Kidney (tissue), 14 donors: ENCODE data around the gene MRPS2. TPM values are rescaled to one million over a fixed set of nuclear protein-coding genes. Genes with fewer than 3 reads are reported as not detected.

Source experiments
- DNase-seq, 5 donors: peaks; one replicate each; pipeline ENCODE4 v3.0.0-alpha.2; 2013 to 2020
- FAIRE-seq: peaks from 2 replicates; lab custom pipeline; 2012; peaks lifted over from hg19 to GRCh38; lab: Jason Lieb, UNC
- H3K27ac ChIP-seq, 2 donors: one replicate each; pipeline ENCODE4 v1.7.0; 2013; ENCODE audit warnings: low read depth in 2 of 2, low read length in 2 of 2, inconsistent platforms in 1 of 2
- H3K27me3 ChIP-seq: one replicate; pipeline ENCODE4 v1.7.1; 2013; ENCODE audit warnings: low read length, inconsistent platforms; ENCODE audit not compliant: control insufficient read depth, insufficient read depth
- H3K36me3 ChIP-seq, 3 donors: one replicate each; pipeline versions ENCODE4 v1.7.0 to v1.7.1; 2013; ENCODE audit warnings: low read length in 3 of 3, control low read depth in 1 of 3, inconsistent platforms in 1 of 3; ENCODE audit not compliant: insufficient read depth in 3 of 3, control insufficient read depth in 2 of 3
- H3K4me1 ChIP-seq, 3 donors: one replicate each; pipeline versions ENCODE4 v1.7.0 to v1.7.1; 2013; ENCODE audit warnings: low read length in 3 of 3, inconsistent platforms in 1 of 3, low read depth in 1 of 3; ENCODE audit not compliant: control insufficient read depth in 2 of 3, insufficient read depth in 2 of 3
- H3K4me3 ChIP-seq, 3 donors: one replicate each; pipeline versions ENCODE4 v1.7.0 to v1.8.1; 2013; ENCODE audit warnings: low read length in 3 of 3, control low read depth in 1 of 3, inconsistent platforms in 1 of 3
- H3K9ac ChIP-seq, 3 donors: one replicate each; pipeline versions ENCODE4 v1.7.0 to v1.7.1; 2013; ENCODE audit warnings: low read length in 3 of 3, control low read depth in 1 of 3, inconsistent platforms in 1 of 3
- H3K9me3 ChIP-seq, 3 donors: one replicate each; pipeline versions ENCODE4 v1.7.0 to v1.7.1; 2013; ENCODE audit warnings: low read length in 3 of 3, control low read depth in 1 of 3, inconsistent platforms in 1 of 3; ENCODE audit not compliant: control insufficient read depth in 2 of 3, insufficient read depth in 1 of 3
- intact Hi-C: fragments of 100-400 bp; cut with DNase I; formaldehyde crosslinking; loops from one replicate; pipeline ENCODE4 v1.11.1; 2022
- polyA plus RNA-seq: library from polyadenylated mRNA; stranded (reverse); fragments of 350-450 nt; fragmentation: Illumina TruSeq; extraction: RNeasy Lipid Tissue Mini Kit (QIAGEN cat#74804); gene quantifications from one replicate; pipeline ENCODE4 v1.2.3, GENCODE V29; 2014; ENCODE audit warnings: low read depth, low replicate concordance; ENCODE audit not compliant: insufficient read depth
- total RNA-seq: library from RNA; stranded (reverse); fragmentation: NEBNext Ultra II Directional; extraction: Animal tissue kit (Norgen Biotek cat#: 25700); gene quantifications from one replicate; pipeline ENCODE4 v1.2.1, GENCODE V29; 2021
- TF ChIP-seq, protein P1 (sequence below): IDR thresholded peaks from 3 replicates; pipeline ENCODE4 v1.5.1; 2012; ENCODE audit warnings: mild to moderate bottlenecking, moderate library complexity, borderline replicate concordance; ENCODE audit not compliant: insufficient read depth; ENCODE audit errors: extremely low read depth
- donor health status: control.
- donor health status: control.
- donor health status: control.
- donor health status: control.
- donor health status: control.
- donor health status: DM: yes; HTN: yes; CAD: no.
- donor health status: Normal renal cell carcinoma (clear cell type).

Gene MRPS2
- total and polyA plus RNA-seq, 2 donors from 2014 or later: 29.1 to 92.7 TPM

DNA sequence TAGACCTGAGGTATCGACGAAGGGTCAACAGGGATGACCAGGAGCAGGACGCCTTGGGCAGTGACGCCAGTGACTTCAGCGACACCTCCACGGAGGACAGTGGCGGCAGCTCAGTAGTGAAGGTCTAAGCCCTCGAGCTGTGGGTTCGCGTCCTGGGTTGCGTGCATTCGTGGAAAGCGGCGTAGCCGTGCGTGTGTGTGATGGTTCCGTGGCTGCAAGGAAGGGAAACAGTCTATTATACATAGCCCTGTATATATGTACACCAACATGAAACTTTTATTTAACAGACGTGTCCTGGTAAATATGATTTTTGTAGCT lies 12.5 kb upstream of the MRPS2 start:
- Histone ChIP-seq H3K9ac (no peak overlapping the region), H3K27ac (no peak overlapping the region), H3K4me1 (peaks cover 0 to 8% (median 0%) of the 10 kb centered on the region in 3 donors), H3K4me3 (no peak overlapping the region), H3K9me3 (no peaks in the 10 kb centered on the region), H3K27me3 (no peaks in the 10 kb centered on the region), H3K36me3 (peaks cover 0 to 16% (median 6%) of the 10 kb centered on the region in 3 donors)
- FAIRE-seq (no peak), DNase-seq (peak in 1 of 5 donors; percentile 60)
- TF ChIP-seq, protein P1, sequence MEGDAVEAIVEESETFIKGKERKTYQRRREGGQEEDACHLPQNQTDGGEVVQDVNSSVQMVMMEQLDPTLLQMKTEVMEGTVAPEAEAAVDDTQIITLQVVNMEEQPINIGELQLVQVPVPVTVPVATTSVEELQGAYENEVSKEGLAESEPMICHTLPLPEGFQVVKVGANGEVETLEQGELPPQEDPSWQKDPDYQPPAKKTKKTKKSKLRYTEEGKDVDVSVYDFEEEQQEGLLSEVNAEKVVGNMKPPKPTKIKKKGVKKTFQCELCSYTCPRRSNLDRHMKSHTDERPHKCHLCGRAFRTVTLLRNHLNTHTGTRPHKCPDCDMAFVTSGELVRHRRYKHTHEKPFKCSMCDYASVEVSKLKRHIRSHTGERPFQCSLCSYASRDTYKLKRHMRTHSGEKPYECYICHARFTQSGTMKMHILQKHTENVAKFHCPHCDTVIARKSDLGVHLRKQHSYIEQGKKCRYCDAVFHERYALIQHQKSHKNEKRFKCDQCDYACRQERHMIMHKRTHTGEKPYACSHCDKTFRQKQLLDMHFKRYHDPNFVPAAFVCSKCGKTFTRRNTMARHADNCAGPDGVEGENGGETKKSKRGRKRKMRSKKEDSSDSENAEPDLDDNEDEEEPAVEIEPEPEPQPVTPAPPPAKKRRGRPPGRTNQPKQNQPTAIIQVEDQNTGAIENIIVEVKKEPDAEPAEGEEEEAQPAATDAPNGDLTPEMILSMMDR: no peak
- intact Hi-C loops: no loop called here

DNA sequence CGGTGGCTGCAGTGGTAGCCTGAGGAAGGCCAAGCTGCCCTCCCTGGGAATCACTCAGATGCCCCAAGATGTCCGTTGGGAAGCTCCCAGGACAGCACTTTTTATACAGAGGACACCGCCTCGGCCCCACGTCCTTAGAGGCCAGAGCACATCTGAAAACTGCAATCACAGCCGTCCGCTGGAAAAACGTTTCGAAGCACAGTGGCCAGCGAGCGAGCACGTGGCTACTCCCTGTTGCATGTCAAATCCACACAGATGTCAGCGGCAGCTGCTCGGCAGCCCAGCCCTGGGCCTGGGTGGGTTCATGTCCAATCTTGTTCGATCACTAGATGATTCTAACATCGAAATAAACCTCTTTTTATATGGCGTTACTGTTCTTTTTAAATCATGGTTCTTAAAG lies 12.0 kb upstream of the MRPS2 start:
- FAIRE-seq (no peak), DNase-seq (peak in 1 of 5 donors; percentile 45)
- peaks cover 0 to 8% (median 0%) of the 10 kb centered on the region in 3 donors for H3K4me1 ChIP-seq
- intact Hi-C loops: no loop called here
- no peak overlapping the region for H3K4me3 ChIP-seq
- H3K9ac ChIP-seq: no peak overlapping the region
- no peak overlapping the region for H3K27ac ChIP-seq
- H3K27me3 ChIP-seq: no peaks in the 10 kb centered on the region
- H3K9me3 ChIP-seq: no peaks in the 10 kb centered on the region
- H3K36me3 ChIP-seq: peaks cover 0 to 16% (median 6%) of the 10 kb centered on the region in 3 donors
- TF ChIP-seq, protein P1: no peak

DNA sequence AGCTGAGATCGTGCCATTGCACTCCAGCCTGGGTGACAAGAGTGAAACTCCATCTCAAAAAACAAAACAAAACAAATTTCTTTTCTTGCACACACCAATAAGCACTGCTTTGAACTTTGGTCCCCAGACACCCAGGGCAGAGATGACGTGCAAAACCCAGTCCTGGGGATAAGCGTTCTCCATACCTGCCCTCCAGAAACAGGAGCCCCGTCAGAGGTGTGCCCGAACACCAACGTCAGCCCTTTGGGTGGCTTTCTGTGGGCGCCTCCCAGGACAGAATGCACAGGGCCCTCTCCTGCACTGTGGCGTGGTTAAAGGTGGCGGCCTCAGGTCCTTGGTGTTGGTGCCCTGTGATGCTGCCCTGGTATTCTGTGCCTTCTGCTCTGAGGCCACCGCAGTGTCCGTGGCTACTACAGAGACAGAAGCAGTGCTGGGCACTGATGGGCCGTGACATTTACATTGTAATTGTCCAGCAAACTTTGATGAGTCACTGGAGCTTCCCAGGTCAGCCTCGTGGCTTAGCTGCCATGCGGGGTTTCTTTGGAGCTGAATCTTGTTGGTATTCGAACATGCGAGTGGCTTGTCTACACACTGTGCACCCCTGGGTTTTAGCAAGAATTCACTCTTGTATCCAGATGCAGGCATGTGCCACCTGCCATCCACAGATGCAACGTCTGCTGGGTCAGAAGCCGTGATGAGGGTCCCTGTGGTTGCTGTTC lies 11.1 kb upstream of the MRPS2 start:
- no peak for FAIRE-seq
- no peak overlapping the region for H3K4me3 ChIP-seq
- H3K9ac ChIP-seq: no peak overlapping the region
- no peaks in the 10 kb centered on the region for H3K27me3 ChIP-seq
- peak in 1 of 5 donors; percentile 35 for DNase-seq
- no peaks in the 10 kb centered on the region for H3K9me3 ChIP-seq
- H3K36me3 ChIP-seq: peaks cover 0 to 13% (median 6%) of the 10 kb centered on the region in 3 donors
- intact Hi-C loops: no loop called here
- H3K4me1 ChIP-seq: peaks cover 0 to 8% (median 0%) of the 10 kb centered on the region in 3 donors
- TF ChIP-seq, protein P1: no peak
- peak overlapping the region; percentile 1 to 18 for H3K27ac ChIP-seq
